ENCODE measurements around the gene ANO4.
"Not testable (repeated sequence)": the region's sequence is repeated elsewhere in the genome, so short reads cannot be mapped to it uniquely, and the experiment has no call there.

Gene ANO4

GRCh38 chr12:100920493-100920892, 125.9 kb downstream of the ANO4 start:
- no peaks in the 10 kb centered on the region for H3K9me3 ChIP-seq (replicated peaks; ENCODE audit: insufficient read depth, low read length)
- no peak for TF ChIP-seq EZH2 (optimal IDR thresholded peaks at IDR 0.05; ENCODE audit: low read depth, low read length)
- TF ChIP-seq EZH2phosphoT487 (IDR thresholded peaks at IDR 0.05; ENCODE audit: low read length) = no peak
- no peak for DNase-seq
- H3K4me3 ChIP-seq (ENCODE audit: low read length) = no peak overlapping the region
- no peak overlapping the region for H3K27ac ChIP-seq (ENCODE audit: low read length)
- H3K79me2 ChIP-seq (ENCODE audit: low read length) = no peaks in the 10 kb centered on the region
- no peaks in the 10 kb centered on the region for H3K4me1 ChIP-seq (ENCODE audit: low read length)
- no peak overlapping the region for H2AFZ ChIP-seq (ENCODE audit: low read length)
- no peaks in the 10 kb centered on the region for H3F3A ChIP-seq (ENCODE audit: insufficient read depth, low read length)
- no peak overlapping the region for H3K9ac ChIP-seq (ENCODE audit: low read length)
- no peaks in the 10 kb centered on the region for H4K20me1 ChIP-seq (ENCODE audit: insufficient read depth, low read length)
- H3K9me2 ChIP-seq (replicated peaks; ENCODE audit: insufficient read depth, low read length) = no peaks in the 10 kb centered on the region
- no peaks in the 10 kb centered on the region for H3K36me3 ChIP-seq (replicated peaks; ENCODE audit: insufficient read depth, low read length)
- H3K27me3 ChIP-seq (replicated peaks; ENCODE audit: insufficient read depth, low read length) = no peaks in the 10 kb centered on the region
- no peak overlapping the region for H3K4me2 ChIP-seq (ENCODE audit: low read depth, low read length)

DNA sequence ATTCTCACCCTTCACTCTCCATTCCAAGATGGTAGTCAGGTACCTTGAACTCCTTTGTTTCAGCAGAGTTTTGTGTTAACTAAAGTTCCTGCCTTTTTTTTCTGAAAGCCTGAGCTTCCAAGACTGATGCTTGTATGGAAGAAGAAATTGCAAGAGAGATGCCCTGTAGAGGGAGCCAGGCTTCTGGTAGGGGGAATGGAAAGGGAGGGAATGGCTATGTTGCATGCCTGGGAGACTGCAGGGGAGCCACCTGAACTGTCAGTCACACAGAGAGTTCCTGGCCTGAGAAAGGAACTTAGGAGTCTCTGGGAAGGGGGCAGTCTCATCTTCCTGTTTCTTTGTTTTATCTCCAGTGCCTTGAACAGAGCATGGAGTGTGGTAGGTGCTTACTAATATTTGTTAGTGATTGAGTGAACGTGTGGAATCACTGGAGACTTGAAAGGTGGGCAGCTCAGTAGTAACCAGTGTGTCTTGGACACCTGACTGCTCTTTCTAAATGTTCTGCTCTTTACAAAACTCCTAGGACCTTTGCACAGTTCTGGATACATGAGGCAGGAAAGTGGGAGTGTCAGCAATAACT, 132.2 kb downstream of the ANO4 start:
- DNase-seq = no peak
- Histone ChIP-seq H3K79me2 (ENCODE audit: low read length) (no peaks in the 10 kb centered on the region), H3K9me2 (replicated peaks; ENCODE audit: insufficient read depth, low read length) (no peaks in the 10 kb centered on the region), H3K4me3 (ENCODE audit: low read length) (no peak overlapping the region), H3K36me3 (replicated peaks; ENCODE audit: insufficient read depth, low read length) (no peaks in the 10 kb centered on the region), H3K9ac (ENCODE audit: low read length) (no peak overlapping the region), H3K4me2 (ENCODE audit: low read depth, low read length) (no peak overlapping the region), H3F3A (ENCODE audit: insufficient read depth, low read length) (no peaks in the 10 kb centered on the region), H3K27ac (ENCODE audit: low read length) (no peak overlapping the region), H2AFZ (ENCODE audit: low read length) (no peak overlapping the region), H3K9me3 (replicated peaks; ENCODE audit: insufficient read depth, low read length) (no peaks in the 10 kb centered on the region), H4K20me1 (ENCODE audit: insufficient read depth, low read length) (no peaks in the 10 kb centered on the region), H3K4me1 (ENCODE audit: low read length) (no peaks in the 10 kb centered on the region), H3K27me3 (replicated peaks; ENCODE audit: insufficient read depth, low read length) (no peaks in the 10 kb centered on the region)
- no peak for TF ChIP-seq EZH2phosphoT487 (IDR thresholded peaks at IDR 0.05; ENCODE audit: low read length)

GRCh38 chr12:100927826-100928225, 133.2 kb downstream of the ANO4 start:
- Histone ChIP-seq H3K36me3 (replicated peaks; ENCODE audit: insufficient read depth, low read length) (no peaks in the 10 kb centered on the region), H3K27ac (ENCODE audit: low read length) (no peak overlapping the region), H3K27me3 (replicated peaks; ENCODE audit: insufficient read depth, low read length) (no peaks in the 10 kb centered on the region), H3K4me3 (ENCODE audit: low read length) (no peak overlapping the region), H3K79me2 (ENCODE audit: low read length) (no peaks in the 10 kb centered on the region), H3K9me2 (replicated peaks; ENCODE audit: insufficient read depth, low read length) (no peaks in the 10 kb centered on the region), H3K4me1 (ENCODE audit: low read length) (no peaks in the 10 kb centered on the region), H4K20me1 (ENCODE audit: insufficient read depth, low read length) (no peaks in the 10 kb centered on the region), H2AFZ (ENCODE audit: low read length) (no peak overlapping the region), H3K4me2 (ENCODE audit: low read depth, low read length) (no peak overlapping the region), H3K9ac (ENCODE audit: low read length) (no peak overlapping the region), H3K9me3 (replicated peaks; ENCODE audit: insufficient read depth, low read length) (no peaks in the 10 kb centered on the region), H3F3A (ENCODE audit: insufficient read depth, low read length) (no peaks in the 10 kb centered on the region)
- no peak for DNase-seq
- TF ChIP-seq EZH2 (optimal IDR thresholded peaks at IDR 0.05; ENCODE audit: low read depth, low read length) (no peak), EZH2phosphoT487 (IDR thresholded peaks at IDR 0.05; ENCODE audit: low read length) (no peak)
- TF ChIP-seq, protein P1, sequence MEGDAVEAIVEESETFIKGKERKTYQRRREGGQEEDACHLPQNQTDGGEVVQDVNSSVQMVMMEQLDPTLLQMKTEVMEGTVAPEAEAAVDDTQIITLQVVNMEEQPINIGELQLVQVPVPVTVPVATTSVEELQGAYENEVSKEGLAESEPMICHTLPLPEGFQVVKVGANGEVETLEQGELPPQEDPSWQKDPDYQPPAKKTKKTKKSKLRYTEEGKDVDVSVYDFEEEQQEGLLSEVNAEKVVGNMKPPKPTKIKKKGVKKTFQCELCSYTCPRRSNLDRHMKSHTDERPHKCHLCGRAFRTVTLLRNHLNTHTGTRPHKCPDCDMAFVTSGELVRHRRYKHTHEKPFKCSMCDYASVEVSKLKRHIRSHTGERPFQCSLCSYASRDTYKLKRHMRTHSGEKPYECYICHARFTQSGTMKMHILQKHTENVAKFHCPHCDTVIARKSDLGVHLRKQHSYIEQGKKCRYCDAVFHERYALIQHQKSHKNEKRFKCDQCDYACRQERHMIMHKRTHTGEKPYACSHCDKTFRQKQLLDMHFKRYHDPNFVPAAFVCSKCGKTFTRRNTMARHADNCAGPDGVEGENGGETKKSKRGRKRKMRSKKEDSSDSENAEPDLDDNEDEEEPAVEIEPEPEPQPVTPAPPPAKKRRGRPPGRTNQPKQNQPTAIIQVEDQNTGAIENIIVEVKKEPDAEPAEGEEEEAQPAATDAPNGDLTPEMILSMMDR (IDR thresholded peaks at IDR 0.05; ENCODE audit: low read length) = no peak

- Histone ChIP-seq H3K9me3 (replicated peaks; ENCODE audit: insufficient read depth, low read length) (no peaks in the 10 kb centered on the region), H3K4me2 (ENCODE audit: low read depth, low read length) (no peak overlapping the region), H2AFZ (ENCODE audit: low read length) (no peak overlapping the region), H3K9me2 (replicated peaks; ENCODE audit: insufficient read depth, low read length) (no peaks in the 10 kb centered on the region), H3K4me3 (ENCODE audit: low read length) (no peak overlapping the region), H3K79me2 (ENCODE audit: low read length) (no peaks in the 10 kb centered on the region), H3K27me3 (replicated peaks; ENCODE audit: insufficient read depth, low read length) (no peaks in the 10 kb centered on the region), H3K9ac (ENCODE audit: low read length) (no peak overlapping the region), H4K20me1 (ENCODE audit: insufficient read depth, low read length) (no peaks in the 10 kb centered on the region), H3K27ac (ENCODE audit: low read length) (no peak overlapping the region), H3K36me3 (replicated peaks; ENCODE audit: insufficient read depth, low read length) (no peaks in the 10 kb centered on the region), H3F3A (ENCODE audit: insufficient read depth, low read length) (no peaks in the 10 kb centered on the region), H3K4me1 (ENCODE audit: low read length) (no peaks in the 10 kb centered on the region)
- DNase-seq = no peak
- TF ChIP-seq EZH2phosphoT487 (IDR thresholded peaks at IDR 0.05; ENCODE audit: low read length) = no peak
- no peak for TF ChIP-seq EZH2 (optimal IDR thresholded peaks at IDR 0.05; ENCODE audit: low read depth, low read length)
- TF ChIP-seq, protein P1 (IDR thresholded peaks at IDR 0.05; ENCODE audit: low read length) = no peak
Measured at GRCh38 chr12:100932571-100932970, 138.0 kb downstream of the ANO4 start.

DNA sequence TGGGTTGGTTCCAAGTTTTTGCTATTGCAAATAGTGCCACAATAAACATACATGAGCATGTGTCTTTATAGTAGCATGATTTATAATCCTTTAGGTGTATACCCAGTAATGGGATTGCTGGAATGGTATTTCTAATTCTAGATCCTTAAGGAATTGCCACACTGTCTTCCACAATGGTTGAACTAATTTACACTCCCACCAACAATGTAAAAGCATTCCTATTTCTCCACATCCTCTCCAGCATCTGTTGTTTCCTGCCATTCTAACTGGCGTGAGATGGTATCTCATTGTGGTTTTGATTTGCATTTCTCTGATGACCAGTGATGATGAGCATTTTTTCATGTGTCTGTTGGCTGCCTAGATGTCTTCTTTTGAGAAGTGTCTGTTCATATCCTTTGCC, 139.0 kb downstream of the ANO4 start:
- not testable (repeated sequence) for H3K36me3 ChIP-seq (replicated peaks; ENCODE audit: insufficient read depth, low read length); H3K27ac ChIP-seq (ENCODE audit: low read length); H3K4me3 ChIP-seq (ENCODE audit: low read length); H2AFZ ChIP-seq (ENCODE audit: low read length); H3F3A ChIP-seq (ENCODE audit: insufficient read depth, low read length); H3K9ac ChIP-seq (ENCODE audit: low read length); H3K9me3 ChIP-seq (replicated peaks; ENCODE audit: insufficient read depth, low read length); H3K27me3 ChIP-seq (replicated peaks; ENCODE audit: insufficient read depth, low read length); H3K9me2 ChIP-seq (replicated peaks; ENCODE audit: insufficient read depth, low read length); H4K20me1 ChIP-seq (ENCODE audit: insufficient read depth, low read length); DNase-seq; H3K4me1 ChIP-seq (ENCODE audit: low read length); H3K79me2 ChIP-seq (ENCODE audit: low read length); H3K4me2 ChIP-seq (ENCODE audit: low read depth, low read length)
